Brain microvascular endothelial cell (primary cell): ENCODE measurements around the gene LSP1.

Source experiments
- DNase-seq: peaks from one replicate; pipeline ENCODE4 v3.0.0-alpha.2; 2020
- H3K27ac ChIP-seq: fragments of 250-450 bp; sonication (Bioruptor Pico); 2 replicates; pipeline ENCODE4 v1.5.1; 2020; ENCODE audit warnings: mild to moderate bottlenecking, moderate library complexity
- H3K27me3 ChIP-seq: fragments of 250-450 bp; sonication (Bioruptor Pico); replicated peaks from 2 replicates; pipeline ENCODE4 v1.5.1; 2020; ENCODE audit warnings: mild to moderate bottlenecking
- H3K36me3 ChIP-seq: fragments of 250-450 bp; sonication (Bioruptor Pico); replicated peaks from 2 replicates; pipeline ENCODE4 v1.5.1; 2020; ENCODE audit warnings: mild to moderate bottlenecking
- H3K4me3 ChIP-seq: 2 replicates; pipeline ENCODE4 v1.5.1; 2011; ENCODE audit warnings: low read depth, mild to moderate bottlenecking, control low read depth, low read length, moderate library complexity
- in situ Hi-C: cut with HindIII; loops from 2 replicates; pipeline ENCODE4 v1.10.0; 2017; ENCODE audit warnings: low sequenced_read_pairs, low pct_ligation_motif_present
- TF ChIP-seq, protein P1 (sequence below): IDR thresholded peaks from 2 replicates; pipeline ENCODE4 v1.5.1; 2011; ENCODE audit warnings: low read depth, mild to moderate bottlenecking, moderate library complexity, low read length, control low read depth, inconsistent platforms; ENCODE audit errors: missing control alignments

LSP1 gene

DNA sequence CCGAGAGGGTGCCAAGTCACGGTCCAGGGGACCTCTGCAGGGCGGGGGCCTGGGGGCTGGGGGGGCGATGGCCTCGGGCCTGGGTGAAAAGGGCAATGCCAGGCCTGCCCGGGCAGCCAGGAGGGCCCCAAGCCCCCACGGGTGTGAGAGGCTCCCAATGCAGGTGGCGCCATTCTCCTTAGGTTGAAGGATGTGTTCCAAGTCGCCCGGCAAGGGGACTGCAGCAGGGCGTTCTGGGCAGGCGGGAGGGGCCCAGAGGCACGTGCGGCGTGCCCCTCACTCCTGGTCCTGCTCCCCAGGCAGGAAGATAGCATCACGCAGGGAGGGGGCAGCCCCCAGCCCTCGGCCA, 14.8 kb upstream of the LSP1 start:
- Histone ChIP-seq H3K4me3 (no peak overlapping the region), H3K36me3 (no peaks in the 10 kb centered on the region), H3K27ac (no peak overlapping the region), H3K27me3 (no peaks in the 10 kb centered on the region)
- no peak for DNase-seq
- TF ChIP-seq, protein P1, sequence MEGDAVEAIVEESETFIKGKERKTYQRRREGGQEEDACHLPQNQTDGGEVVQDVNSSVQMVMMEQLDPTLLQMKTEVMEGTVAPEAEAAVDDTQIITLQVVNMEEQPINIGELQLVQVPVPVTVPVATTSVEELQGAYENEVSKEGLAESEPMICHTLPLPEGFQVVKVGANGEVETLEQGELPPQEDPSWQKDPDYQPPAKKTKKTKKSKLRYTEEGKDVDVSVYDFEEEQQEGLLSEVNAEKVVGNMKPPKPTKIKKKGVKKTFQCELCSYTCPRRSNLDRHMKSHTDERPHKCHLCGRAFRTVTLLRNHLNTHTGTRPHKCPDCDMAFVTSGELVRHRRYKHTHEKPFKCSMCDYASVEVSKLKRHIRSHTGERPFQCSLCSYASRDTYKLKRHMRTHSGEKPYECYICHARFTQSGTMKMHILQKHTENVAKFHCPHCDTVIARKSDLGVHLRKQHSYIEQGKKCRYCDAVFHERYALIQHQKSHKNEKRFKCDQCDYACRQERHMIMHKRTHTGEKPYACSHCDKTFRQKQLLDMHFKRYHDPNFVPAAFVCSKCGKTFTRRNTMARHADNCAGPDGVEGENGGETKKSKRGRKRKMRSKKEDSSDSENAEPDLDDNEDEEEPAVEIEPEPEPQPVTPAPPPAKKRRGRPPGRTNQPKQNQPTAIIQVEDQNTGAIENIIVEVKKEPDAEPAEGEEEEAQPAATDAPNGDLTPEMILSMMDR: no peak
- in situ Hi-C loops: no loop called here

DNA sequence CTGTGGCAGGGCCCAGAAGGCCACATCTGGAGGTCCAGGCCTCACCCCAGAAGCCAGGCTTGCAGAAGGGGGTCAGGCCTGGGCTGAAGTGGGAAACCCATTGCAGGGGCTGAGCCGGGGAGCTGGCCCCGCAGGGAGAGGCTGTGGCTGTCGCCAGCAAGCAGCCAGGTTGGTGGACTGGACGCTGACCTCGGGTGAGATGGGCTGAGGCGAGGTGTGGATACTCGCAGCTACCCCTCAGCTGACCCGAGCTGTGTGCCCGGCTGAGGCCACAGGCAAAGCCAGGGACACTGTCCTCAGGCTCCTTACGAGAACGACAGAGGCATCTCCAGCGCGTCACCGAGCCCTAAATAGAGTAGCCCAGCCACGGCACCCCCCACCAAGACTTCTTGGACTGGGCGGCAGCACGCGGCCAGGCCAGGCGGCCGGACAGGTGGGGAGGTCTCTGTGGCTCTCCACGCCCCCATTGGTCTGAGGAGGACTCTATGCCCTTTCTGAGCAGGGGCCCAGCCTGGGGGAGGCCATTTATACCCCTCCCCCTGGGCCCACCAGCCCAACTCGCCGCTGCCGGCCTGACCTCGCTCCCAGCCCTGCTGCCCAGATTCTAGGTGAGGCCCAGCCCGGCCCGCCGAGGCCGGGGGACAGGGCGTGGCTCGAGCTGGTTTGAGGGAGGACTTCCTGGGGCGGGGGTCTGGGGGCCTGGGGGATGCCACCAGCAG, 14.3 kb upstream of the LSP1 start, which contains the start of gene TNNI2:
TNNI2 (plus strand) TSS at position 556 of the 719 bp plus-strand sequence. CDS start 716 bp downstream, outside the sequence.
- TF ChIP-seq, protein P1: no peak
- Histone ChIP-seq H3K27ac (no peak within 1 kb of the TSS), H3K27me3 (no peaks in the 10 kb centered on the region), H3K36me3 (no peaks in the 10 kb centered on the region), H3K4me3 (no peak within 1 kb of the TSS)
- in situ Hi-C loops: no loop called here
- no peak for DNase-seq

DNA sequence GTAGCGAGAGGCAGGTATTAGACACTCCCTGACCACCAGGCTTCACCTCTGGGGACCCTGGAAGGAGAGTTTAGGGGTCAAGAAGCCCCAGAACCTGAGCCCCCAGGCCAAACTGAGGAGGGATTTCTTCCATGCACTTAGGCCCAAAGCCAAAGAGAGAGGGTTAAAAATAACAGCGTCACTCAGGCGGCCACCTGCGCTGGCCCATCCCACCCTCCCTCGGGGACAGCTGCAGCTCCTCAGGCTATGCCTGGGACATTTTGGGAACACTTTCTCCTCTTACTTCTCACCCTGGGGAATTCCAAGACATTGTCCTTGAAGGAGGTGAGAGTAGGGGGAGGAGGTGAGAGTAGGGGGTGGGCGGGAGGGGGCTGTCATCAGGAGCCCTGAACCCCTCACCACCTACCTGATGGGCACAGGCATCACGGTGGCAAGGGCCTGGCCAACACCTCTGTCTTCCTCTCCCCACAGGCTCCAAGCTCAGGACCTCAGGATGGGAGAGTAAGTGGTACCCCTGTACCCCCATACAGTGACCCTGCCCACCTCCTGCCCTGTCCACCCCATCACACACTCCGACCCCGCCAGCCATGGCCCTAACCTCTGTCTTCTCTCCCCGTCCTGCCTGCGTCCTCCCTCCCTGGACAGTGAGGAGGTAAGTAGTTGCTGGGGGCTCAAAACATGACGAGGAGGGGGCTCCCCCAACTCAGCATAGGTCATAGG, 13.5 kb upstream of the LSP1 start:
- Histone ChIP-seq H3K27me3 (no peaks in the 10 kb centered on the region), H3K27ac (no peak overlapping the region)
- TF ChIP-seq, protein P1: no peak

DNA sequence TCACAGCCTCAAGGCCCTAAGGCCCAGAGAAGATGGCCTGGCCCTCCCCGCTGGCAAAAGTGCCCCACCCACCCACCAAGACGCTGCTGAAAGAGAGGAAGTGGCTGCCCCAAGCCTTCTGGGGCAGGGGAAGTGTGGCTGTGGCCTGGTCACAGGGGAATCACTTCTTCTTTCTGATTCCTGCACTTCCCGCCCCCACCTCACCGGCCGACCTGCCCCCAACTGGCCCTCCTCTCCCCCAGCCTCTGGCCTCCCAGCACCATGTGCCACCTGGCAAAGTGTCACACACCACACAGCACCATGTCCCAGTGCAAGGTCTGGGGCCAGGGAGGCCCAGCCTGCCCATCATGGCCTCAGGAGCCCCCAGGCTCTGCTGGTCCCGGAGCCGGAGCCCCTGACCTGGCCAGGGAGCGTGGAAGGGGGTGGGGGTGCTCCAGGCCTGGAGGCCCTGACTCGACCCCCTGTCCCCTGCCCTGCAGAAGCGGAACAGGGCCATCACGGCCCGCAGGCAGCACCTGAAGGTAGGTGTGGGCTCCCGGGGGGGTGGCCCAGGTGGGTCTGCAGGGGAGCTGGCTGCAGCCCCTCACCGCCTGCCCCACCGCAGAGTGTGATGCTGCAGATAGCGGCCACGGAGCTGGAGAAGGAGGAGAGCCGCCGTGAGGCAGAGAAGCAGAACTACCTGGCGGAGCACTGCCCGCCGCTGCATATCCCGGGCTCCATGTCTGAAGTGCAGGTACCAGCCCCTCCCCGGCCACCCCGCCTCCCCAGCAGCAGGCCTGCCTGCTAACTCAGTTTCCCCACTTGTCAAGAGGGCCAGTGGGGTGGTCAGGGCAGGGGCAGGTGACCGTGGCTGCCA, 12.7 kb upstream of the LSP1 start:
- no peak overlapping the region for H3K4me3 ChIP-seq
- DNase-seq: no peak
- no peak overlapping the region for H3K27ac ChIP-seq
- in situ Hi-C loops: no loop called here
- TF ChIP-seq, protein P1: no peak
- no peaks in the 10 kb centered on the region for H3K27me3 ChIP-seq
- H3K36me3 ChIP-seq: no peaks in the 10 kb centered on the region

More for the DNA sequence above, 13.5 kb upstream of the LSP1 start:
- in situ Hi-C loops: no loop called here
- no peak for DNase-seq
- Histone ChIP-seq H3K36me3 (no peaks in the 10 kb centered on the region), H3K4me3 (no peak overlapping the region)

DNA sequence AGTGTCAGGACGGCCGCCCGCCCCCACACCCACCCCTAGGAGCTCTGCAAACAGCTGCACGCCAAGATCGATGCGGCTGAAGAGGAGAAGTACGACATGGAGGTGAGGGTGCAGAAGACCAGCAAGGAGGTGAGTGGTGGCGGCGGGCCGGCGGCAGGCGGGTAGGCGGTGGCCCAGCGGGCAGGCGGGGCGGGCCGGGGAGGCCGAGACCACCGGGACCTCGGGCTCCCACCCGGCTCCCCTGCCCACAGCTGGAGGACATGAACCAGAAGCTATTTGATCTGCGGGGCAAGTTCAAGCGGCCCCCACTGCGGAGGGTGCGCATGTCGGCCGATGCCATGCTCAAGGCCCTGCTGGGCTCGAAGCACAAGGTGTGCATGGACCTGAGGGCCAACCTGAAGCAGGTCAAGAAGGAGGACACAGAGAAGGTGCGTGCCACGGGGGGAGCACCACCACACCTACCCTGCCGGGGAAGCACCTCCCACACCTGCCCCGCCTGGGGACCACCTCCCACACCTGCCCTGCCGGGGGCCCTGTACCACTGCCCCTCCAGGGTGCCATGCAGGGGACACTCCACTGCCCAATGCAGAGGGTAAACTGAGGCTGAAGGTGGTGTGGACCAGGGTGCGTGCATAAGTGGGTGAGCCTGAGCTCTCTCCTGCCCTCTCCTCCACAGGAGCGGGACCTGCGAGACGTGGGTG, 12.0 kb upstream of the LSP1 start:
- Histone ChIP-seq H3K27ac (no peak overlapping the region), H3K36me3 (no peaks in the 10 kb centered on the region), H3K4me3 (no peak overlapping the region), H3K27me3 (no peaks in the 10 kb centered on the region)
- in situ Hi-C loops: no loop called here
- no peak for DNase-seq
- TF ChIP-seq, protein P1: no peak
